NT2/D1 (cell line): ENCODE results near the gene SFN.

ENCODE experiments used
- SUZ12 ChIP-seq: IDR thresholded peaks from 2 replicates; pipeline ENCODE4 v1.6.1; 2011; ENCODE audit not compliant: insufficient read length, insufficient read depth; ENCODE audit errors: extremely low read depth
- YY1 ChIP-seq: IDR thresholded peaks from 2 replicates; pipeline ENCODE4 v1.6.1; 2011; ENCODE audit not compliant: insufficient read length, insufficient read depth
- ZNF274 ChIP-seq: IDR thresholded peaks from 2 replicates; pipeline ENCODE4 v1.6.1; 2011; ENCODE audit warnings: mild to moderate bottlenecking, low read depth, low read length

GRCh38 chr1:26852701-26853100 is 10.2 kb upstream of the SFN start:
- TF ChIP-seq YY1: no peak
- no peak for TF ChIP-seq ZNF274
- no peak for TF ChIP-seq SUZ12
